ENCODE measurements around the gene GARS1. TPM values are rescaled to one million over a fixed set of nuclear protein-coding genes. Genes with fewer than 3 reads are reported as not detected.
A peak's percentile ranks its signal among the peaks of the same experiment; 100 is the strongest.

Gene GARS1
- total and polyA plus RNA-seq, 9 of the 15 experiments (the other 6 are each of a cell fraction or from before 2014, with no cell fraction given): 142 to 769 (median 272) TPM

DNA sequence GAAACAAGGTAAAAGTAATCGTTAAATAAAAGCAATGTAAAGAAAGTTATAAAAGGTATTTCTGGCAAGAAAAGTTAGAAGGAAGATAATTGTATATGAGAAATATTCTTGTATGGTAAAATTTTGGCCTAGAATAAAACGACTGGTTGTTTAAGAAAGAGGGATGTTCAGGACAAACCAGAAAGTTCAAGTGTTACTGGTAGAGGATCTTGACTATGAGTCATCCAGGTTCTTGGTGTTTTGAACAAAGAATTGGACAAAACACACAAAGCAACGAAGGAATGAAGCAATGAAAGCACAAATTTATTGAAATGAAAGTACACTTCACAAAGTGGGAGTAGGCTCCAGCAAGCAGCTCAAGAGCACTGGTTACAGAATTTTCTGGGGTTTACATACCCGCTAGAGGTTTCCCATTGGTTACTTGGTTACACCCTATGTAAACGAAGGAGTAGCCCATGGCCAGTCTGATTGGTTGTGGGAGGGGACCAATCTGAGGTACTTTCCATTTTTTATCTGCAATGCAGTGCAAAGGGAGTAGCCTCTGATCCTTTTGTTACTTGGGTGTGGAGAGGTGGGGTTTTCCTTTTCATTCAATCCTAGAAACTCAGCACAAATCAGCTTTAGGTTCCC is 22.4 kb upstream of the GARS1 start:
- CTCF ChIA-PET (ENCODE audit: low intra/inter-chr PET ratio): interaction anchor here (0.6 kb wide), 1 partner anchor 863 kb away, joined by 3 read pairs; no protein-coding TSS in a partner anchor
- peak; percentile 9 for TF ChIP-seq NFYB (IDR thresholded peaks at IDR 0.05; ENCODE audit: extremely low read depth, insufficient read length)
- TF ChIP-seq, protein P1, sequence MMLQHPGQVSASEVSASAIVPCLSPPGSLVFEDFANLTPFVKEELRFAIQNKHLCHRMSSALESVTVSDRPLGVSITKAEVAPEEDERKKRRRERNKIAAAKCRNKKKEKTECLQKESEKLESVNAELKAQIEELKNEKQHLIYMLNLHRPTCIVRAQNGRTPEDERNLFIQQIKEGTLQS (IDR thresholded peaks at IDR 0.05): peak; percentile 31; the same call in 1 of the 2 replicates
- TF ChIP-seq, protein P1 (CRISPR knock-in tag; conservative IDR thresholded peaks at IDR 0.05): no peak
- TF ChIP-seq BDP1 (IDR thresholded peaks at IDR 0.05; ENCODE audit: insufficient read depth, insufficient read length): no peak
- peak; percentile 24; the same call in 1 of the 2 replicates for TF ChIP-seq RFX1 (IDR thresholded peaks at IDR 0.05)
- POLR2A ChIA-PET: no interaction called here

More for the DNA sequence above, 22.4 kb upstream of the GARS1 start:
- 41% methylated on average over 5 of the region's 5 CpGs for WGBS (ENCODE audit: insufficient coverage, low coverage, missing lambda C conversion rate)
- DNase-seq (ENCODE audit: extremely low read depth in 1 of 4, low spot score in 3 of 4) (peak in 1 of 4 experiments; percentile 25), ATAC-seq (peak; percentile 85), FAIRE-seq (peak; percentile 70)
- no peaks in the 10 kb centered on the region for H3K27me3 ChIP-seq (ENCODE audit: control insufficient read depth in 2 of 2, insufficient read depth in 2 of 2, low read length in 2 of 2)
- no peaks in the 10 kb centered on the region for H3K9me1 ChIP-seq (ENCODE audit: control insufficient read depth, insufficient read depth, low read length)
- H3K9ac ChIP-seq (ENCODE audit: insufficient read depth in 1 of 2, low read depth in 2 of 2, low read length in 2 of 2): no peak overlapping the region
- no peak overlapping the region for H3K27ac ChIP-seq (ENCODE audit: extremely low read depth, low read depth, low read length)
- H3K4me1 ChIP-seq (replicated peaks in 1 of 2; ENCODE audit: control insufficient read depth in 2 of 2, insufficient read depth in 2 of 2, low read length in 2 of 2): no peaks in the 10 kb centered on the region
- peaks cover 5% of the 10 kb centered on the region; the same call in 1 of the 3 replicates for H3K36me3 ChIP-seq (ENCODE audit: control insufficient read depth, insufficient read depth, low read length)
- no peak overlapping the region for H2AFZ ChIP-seq (ENCODE audit: low read depth, low read length)
- no peaks in the 10 kb centered on the region for H3K79me2 ChIP-seq (ENCODE audit: control insufficient read depth, insufficient read depth, low read length)
- no peak overlapping the region for H3K4me3 ChIP-seq
- peaks cover 4% of the 10 kb centered on the region; the same call in 1 of the 2 replicates for H3K9me3 ChIP-seq (replicated peaks; ENCODE audit: control insufficient read depth, insufficient read depth, low read depth, low read length)
- intact Hi-C loops (cut with micrococcal nuclease): no loop called here
- H3K4me2 ChIP-seq (ENCODE audit: insufficient read depth, low read length): no peak overlapping the region
- in situ Hi-C loops (cut with MboI): no loop called here
- no TSS peak for BruUV-seq (replicated peaks)
- H4K20me1 ChIP-seq (replicated peaks; ENCODE audit: control insufficient read depth, insufficient read depth, low read length): no peaks in the 10 kb centered on the region
